GM18870 (cell line): ENCODE data around the gene DNAAF6.

Experiments used
- ATAC-seq: cut with Tn5 transposase; IDR thresholded peaks from one replicate; pipeline ENCODE4 v1.9.1; 2021; ENCODE audit warnings: moderate library complexity; ENCODE audit not compliant: unreplicated experiment

Gene DNAAF6

GRCh38 chrX:107290019-107290418 lies 83.6 kb downstream of the DNAAF6 start:
- no peak for ATAC-seq

- ATAC-seq = no peak
Observed at GRCh38 chrX:107293056-107293455, 86.6 kb downstream of the DNAAF6 start.
